Measurements from ENCODE around the gene XCL2.
A peak's percentile ranks its signal among the peaks of the same experiment; 100 is the strongest.
"Not testable (repeated sequence)": the region's sequence is repeated elsewhere in the genome, so short reads cannot be mapped to it uniquely, and the experiment has no call there.

Gene XCL2

GRCh38 chr1:168582688-168583336 is 39.0 kb upstream of the XCL2 start:
- no peak overlapping the region for H3K27ac ChIP-seq

DNA sequence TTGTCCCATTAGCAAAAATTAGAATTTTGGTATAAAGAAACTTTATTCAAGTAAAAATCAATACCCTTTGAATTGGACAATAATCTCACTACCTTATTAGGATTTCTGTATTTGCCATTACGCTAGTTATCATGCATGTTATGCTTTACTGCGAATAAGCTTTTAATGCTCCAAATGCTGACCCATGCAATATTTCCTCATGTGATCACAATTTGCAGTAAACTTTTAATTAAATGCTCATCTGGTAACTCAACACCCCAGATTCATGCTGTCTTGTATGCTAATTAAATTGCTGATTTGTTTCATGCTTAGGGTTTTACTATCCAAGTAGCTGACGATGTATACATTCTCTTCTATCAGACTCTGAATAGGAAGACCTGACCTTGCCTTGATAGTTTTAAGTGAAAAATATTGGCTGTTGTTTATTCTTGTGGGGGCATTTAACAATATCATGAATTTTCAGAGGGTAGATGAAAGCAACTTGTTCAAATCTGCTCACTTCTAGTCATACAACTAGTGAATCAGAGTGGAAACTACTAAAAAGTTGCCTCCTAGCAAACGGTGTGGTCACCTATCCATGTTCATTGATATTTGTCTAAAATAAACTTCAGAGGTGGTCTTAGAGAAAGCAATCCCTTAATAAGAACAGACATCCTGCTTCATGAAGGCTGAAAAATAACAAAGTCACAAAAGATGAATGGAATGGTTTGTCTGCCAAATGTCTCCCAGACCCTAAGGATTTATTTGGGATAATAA is 38.2 kb upstream of the XCL2 start:
- TF ChIP-seq ZFX (IDR thresholded peaks at IDR 0.05; ENCODE audit: borderline replicate concordance): no peak
- TF ChIP-seq, protein P1, sequence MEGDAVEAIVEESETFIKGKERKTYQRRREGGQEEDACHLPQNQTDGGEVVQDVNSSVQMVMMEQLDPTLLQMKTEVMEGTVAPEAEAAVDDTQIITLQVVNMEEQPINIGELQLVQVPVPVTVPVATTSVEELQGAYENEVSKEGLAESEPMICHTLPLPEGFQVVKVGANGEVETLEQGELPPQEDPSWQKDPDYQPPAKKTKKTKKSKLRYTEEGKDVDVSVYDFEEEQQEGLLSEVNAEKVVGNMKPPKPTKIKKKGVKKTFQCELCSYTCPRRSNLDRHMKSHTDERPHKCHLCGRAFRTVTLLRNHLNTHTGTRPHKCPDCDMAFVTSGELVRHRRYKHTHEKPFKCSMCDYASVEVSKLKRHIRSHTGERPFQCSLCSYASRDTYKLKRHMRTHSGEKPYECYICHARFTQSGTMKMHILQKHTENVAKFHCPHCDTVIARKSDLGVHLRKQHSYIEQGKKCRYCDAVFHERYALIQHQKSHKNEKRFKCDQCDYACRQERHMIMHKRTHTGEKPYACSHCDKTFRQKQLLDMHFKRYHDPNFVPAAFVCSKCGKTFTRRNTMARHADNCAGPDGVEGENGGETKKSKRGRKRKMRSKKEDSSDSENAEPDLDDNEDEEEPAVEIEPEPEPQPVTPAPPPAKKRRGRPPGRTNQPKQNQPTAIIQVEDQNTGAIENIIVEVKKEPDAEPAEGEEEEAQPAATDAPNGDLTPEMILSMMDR (IDR thresholded peaks at IDR 0.05): no peak
- H3K27ac ChIP-seq: no peak overlapping the region

More at GRCh38 chr1:168582688-168583336, 39.0 kb upstream of the XCL2 start:
- TF ChIP-seq, protein P1 (IDR thresholded peaks at IDR 0.05): no peak
- TF ChIP-seq ZFX (IDR thresholded peaks at IDR 0.05; ENCODE audit: borderline replicate concordance): no peak

DNA sequence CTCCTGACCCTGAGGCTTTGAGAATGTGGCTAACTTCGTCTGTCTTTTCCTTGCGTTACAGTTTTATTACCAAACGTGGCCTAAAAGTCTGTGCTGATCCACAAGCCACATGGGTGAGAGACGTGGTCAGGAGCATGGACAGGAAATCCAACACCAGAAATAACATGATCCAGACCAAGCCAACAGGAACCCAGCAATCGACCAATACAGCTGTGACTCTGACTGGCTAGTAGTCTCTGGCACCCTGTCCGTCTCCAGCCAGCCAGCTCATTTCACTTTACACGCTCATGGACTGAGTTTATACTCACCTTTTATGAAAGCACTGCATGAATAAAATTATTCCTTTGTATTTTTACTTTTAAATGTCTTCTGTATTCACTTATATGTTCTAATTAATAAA is 37.2 kb upstream of the XCL2 start:
- H3K27ac ChIP-seq: not testable (repeated sequence)

DNA sequence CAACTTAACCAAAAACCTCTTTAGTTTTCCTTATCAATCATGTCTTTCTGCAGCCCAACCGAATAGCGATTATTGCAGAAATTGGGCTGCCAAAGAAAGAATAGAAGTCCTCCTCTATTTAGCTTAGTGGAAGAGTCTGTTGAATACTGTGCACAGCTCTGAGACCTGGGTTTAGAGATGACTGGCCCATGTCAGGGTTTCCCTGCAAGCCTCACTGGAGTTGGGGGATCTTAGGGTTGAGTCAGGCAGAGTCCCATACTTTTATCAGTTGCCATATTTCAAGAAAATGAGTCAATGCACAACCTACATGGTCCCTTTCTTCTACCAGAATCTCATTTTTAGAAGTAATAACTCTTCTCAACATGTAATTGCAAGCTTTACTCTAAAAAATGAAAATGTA is 36.5 kb upstream of the XCL2 start:
- H3K27ac ChIP-seq: not testable (repeated sequence)

GRCh38 chr1:168578531-168579185 is 34.9 kb upstream of the XCL2 start:
- not testable (repeated sequence) for H3K27ac ChIP-seq

DNA sequence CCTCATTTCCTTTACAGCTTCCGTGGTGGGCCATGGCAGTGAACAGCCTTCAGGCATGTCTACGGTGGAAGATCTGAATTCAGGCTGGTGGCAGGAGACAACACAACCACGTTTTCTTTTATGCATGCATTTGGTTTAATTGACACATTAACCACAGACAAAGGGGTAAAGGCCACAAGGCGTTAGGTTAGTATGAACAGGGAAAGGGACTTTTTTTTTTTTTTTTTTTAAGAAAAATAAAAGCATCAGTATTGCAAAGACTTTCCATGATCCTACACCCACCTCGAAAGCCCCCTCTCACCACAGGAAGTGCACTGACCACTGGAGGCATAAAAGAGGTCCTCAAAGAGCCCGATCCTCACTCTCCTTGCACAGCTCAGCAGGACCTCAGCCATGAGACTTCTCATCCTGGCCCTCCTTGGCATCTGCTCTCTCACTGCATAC is 32.5 kb upstream of the XCL2 start, which contains the start of gene XCL1:
Gene XCL1 (plus strand): TSS at position 361 of the 444 bp plus-strand sequence. CDS start 33 bp downstream, at position 394.
- not testable (repeated sequence) for H3K27ac ChIP-seq

GRCh38 chr1:168574234-168574633 is 30.4 kb upstream of the XCL2 start:
- TF ChIP-seq, protein P1 (IDR thresholded peaks at IDR 0.05): peak; percentile 85
- not testable (repeated sequence) for H3K27ac ChIP-seq

DNA sequence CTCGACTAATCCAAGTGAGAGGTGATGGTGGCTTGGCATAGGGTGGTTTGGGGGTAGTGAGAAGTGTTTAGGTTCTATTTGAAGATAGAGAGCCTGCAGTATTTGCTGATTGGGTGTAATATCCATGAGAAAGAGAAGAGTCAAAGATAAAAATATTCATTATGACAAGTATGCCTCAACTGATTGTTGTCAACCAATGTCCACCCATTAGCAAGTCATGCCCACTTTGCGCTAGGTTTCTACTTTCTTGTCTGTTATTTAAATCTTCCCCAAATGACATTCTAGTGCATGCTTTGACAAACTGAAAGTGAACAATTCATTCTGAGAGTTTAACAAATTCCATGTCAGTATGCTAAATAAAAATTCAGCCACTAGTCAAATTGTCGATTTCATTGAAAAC is 28.8 kb upstream of the XCL2 start:
- no peak for TF ChIP-seq ZFX (IDR thresholded peaks at IDR 0.05; ENCODE audit: borderline replicate concordance)
- no peak overlapping the region for H3K27ac ChIP-seq

GRCh38 chr1:168570652-168571051 is 26.9 kb upstream of the XCL2 start:
- H3K27ac ChIP-seq: no peak overlapping the region
- TF ChIP-seq ZFX (IDR thresholded peaks at IDR 0.05; ENCODE audit: borderline replicate concordance): no peak
- TF ChIP-seq, protein P1 (IDR thresholded peaks at IDR 0.05): no peak

DNA sequence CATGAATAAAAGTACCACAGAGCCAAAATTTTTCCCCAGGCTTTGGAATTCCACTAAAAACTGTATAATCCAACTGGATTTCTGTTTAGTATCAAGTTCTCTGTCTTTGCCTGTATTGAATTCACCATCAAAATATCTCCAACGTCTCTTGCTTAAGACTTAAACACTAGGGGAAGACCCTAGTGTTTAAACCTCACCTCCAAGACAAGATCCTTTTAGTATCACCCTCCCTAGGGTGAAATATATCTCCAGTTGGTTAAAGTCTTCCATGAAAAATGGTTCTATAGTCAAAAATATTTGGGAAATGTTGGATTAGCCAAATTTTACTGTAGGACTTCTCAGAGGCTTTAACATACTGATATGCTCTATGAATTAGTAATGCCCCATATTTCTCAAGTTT is 24.5 kb upstream of the XCL2 start:
- TF ChIP-seq, protein P1 (IDR thresholded peaks at IDR 0.05): no peak
- TF ChIP-seq ZFX (IDR thresholded peaks at IDR 0.05; ENCODE audit: borderline replicate concordance): no peak
- H3K27ac ChIP-seq: no peak overlapping the region

Data from 22Rv1 (cell line).